PFSK-1 (cell line): ENCODE measurements around the gene FAN1.

ENCODE experiments used
- POLR2AphosphoS5 ChIP-seq: IDR thresholded peaks from 2 replicates; pipeline ENCODE4 v1.6.1; 2012; ENCODE audit warnings: low read depth, mild to moderate bottlenecking, control low read depth, low read length, moderate library complexity
- SIN3A ChIP-seq: IDR thresholded peaks from 2 replicates; pipeline ENCODE4 v1.6.1; 2012; ENCODE audit warnings: mild to moderate bottlenecking, low read length, moderate library complexity, borderline replicate concordance; ENCODE audit not compliant: insufficient read depth
- TAF1 ChIP-seq: IDR thresholded peaks from 2 replicates; pipeline ENCODE4 v1.6.1; 2012; ENCODE audit warnings: low read length, control low read depth, borderline replicate concordance; ENCODE audit not compliant: insufficient read depth
- TF ChIP-seq, protein P1 (sequence below), 2 experiments: IDR thresholded peaks; 2 replicates each; pipeline versions ENCODE4 v1.6.1 to v1.8.0; 2011 to 2012; ENCODE audit warnings: low read depth in 2 of 2, low read length in 2 of 2, control low read depth in 1 of 2, inconsistent platforms in 1 of 2, mild to moderate bottlenecking in 1 of 2, moderate library complexity in 1 of 2; ENCODE audit not compliant: insufficient read depth in 1 of 2

DNA sequence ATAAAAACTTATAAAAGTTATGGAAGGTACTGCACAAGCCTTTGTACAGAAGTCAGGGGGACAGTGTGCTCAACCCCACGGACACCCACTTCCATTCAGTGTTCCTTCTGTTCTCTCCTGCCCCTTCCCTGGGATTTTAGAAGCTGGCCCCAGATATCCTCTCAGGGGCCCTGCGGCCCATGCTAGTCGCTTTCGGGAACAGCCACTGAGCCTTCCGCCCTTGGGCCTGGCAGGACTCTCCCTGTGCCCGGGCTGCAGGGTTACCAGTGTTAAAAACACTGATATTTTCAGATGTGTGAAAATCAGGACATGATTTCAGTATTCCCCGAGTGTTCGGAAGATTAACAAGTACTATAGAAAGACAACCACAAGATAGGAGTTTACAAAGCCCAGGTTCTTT, 22.4 kb downstream of the FAN1 start:
- TF ChIP-seq, protein P1, sequence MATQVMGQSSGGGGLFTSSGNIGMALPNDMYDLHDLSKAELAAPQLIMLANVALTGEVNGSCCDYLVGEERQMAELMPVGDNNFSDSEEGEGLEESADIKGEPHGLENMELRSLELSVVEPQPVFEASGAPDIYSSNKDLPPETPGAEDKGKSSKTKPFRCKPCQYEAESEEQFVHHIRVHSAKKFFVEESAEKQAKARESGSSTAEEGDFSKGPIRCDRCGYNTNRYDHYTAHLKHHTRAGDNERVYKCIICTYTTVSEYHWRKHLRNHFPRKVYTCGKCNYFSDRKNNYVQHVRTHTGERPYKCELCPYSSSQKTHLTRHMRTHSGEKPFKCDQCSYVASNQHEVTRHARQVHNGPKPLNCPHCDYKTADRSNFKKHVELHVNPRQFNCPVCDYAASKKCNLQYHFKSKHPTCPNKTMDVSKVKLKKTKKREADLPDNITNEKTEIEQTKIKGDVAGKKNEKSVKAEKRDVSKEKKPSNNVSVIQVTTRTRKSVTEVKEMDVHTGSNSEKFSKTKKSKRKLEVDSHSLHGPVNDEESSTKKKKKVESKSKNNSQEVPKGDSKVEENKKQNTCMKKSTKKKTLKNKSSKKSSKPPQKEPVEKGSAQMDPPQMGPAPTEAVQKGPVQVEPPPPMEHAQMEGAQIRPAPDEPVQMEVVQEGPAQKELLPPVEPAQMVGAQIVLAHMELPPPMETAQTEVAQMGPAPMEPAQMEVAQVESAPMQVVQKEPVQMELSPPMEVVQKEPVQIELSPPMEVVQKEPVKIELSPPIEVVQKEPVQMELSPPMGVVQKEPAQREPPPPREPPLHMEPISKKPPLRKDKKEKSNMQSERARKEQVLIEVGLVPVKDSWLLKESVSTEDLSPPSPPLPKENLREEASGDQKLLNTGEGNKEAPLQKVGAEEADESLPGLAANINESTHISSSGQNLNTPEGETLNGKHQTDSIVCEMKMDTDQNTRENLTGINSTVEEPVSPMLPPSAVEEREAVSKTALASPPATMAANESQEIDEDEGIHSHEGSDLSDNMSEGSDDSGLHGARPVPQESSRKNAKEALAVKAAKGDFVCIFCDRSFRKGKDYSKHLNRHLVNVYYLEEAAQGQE (IDR thresholded peaks at IDR 0.05; ENCODE audit: insufficient read depth in 1 of 2, low read depth in 2 of 2, low read length in 2 of 2) = no peak
- TF ChIP-seq POLR2AphosphoS5 (no peak), SIN3A (no peak), TAF1 (no peak)
